Esophagus squamous epithelium (tissue), 5 donors: Measurements from ENCODE around the gene TPRG1. TPM values are rescaled to one million over a fixed set of nuclear protein-coding genes. Genes with fewer than 3 reads are reported as not detected.

ENCODE experiments used
- DNase-seq: peaks from one replicate; lab custom pipeline; 2025; lab: John Stamatoyannopoulos, UW
- H3K27ac ChIP-seq, 4 donors: fragments of 200-600 bp; sonication (generic); one replicate each; pipeline ENCODE4 v1.5.1; 2016 to 2019; ENCODE audit warnings: mild to moderate bottlenecking in 1 of 4
- H3K27me3 ChIP-seq, 4 donors: fragments of 200-600 bp; sonication (generic); 1 replicate in 3 of 4; 2 replicates in 1 of 4; pipeline versions ENCODE4 v1.5.1 to v1.6.0; 2017 to 2021; ENCODE audit warnings: antibody characterized with exemption in 1 of 4
- H3K36me3 ChIP-seq, 3 donors: fragments of 200-600 bp; sonication (generic); one replicate each; pipeline ENCODE4 v1.5.1; 2016 to 2019
- H3K4me1 ChIP-seq, 3 donors: fragments of 200-600 bp; sonication (generic); one replicate each; pipeline ENCODE4 v1.5.1; 2017 to 2019
- H3K4me3 ChIP-seq, 4 donors: fragments of 200-600 bp; sonication (generic); 1 replicate in 3 of 4; 2 replicates in 1 of 4; pipeline ENCODE4 v1.5.1; 2016 to 2019; ENCODE audit warnings: mild to moderate bottlenecking in 2 of 4, moderate library complexity in 1 of 4
- H3K9me3 ChIP-seq, 3 donors: fragments of 200-600 bp; sonication (generic); one replicate each; pipeline ENCODE4 v1.5.1; 2016 to 2019
- CTCF ChIP-seq, 6 experiments: fragments of 450-650 bp in 4 of 6; fragments of 200-600 bp in 2 of 6; sonication (generic) in 2 of 6; IDR thresholded peaks; one replicate each; pipeline ENCODE4 v1.5.1; 2016 to 2019; ENCODE audit warnings: antibody characterized with exemption in 6 of 6, mild to moderate bottlenecking in 4 of 6, moderate library complexity in 4 of 6
- POLR2A ChIP-seq, 4 donors: fragments of 450-650 bp; IDR thresholded peaks; one replicate each; pipeline ENCODE4 v1.6.1; 2017; ENCODE audit warnings: antibody characterized with exemption in 4 of 4, mild to moderate bottlenecking in 4 of 4, moderate library complexity in 3 of 4
- WGBS, 2 donors: methylation state at CpG; one replicate each; pipeline ENCODE4 v1.1.5; 2018; 5-methylcytosine and 5-hydroxymethylcytosine counted together
- intact Hi-C: fragments of 100-400 bp; cut with DNase I; formaldehyde crosslinking; loops from one replicate; pipeline ENCODE4 v1.15.0; 2022
- total RNA-seq, 4 donors: library from RNA; depleted of rRNA; stranded (reverse); fragments of >200 nt; gene quantifications; one replicate each; pipeline ENCODE4 v1.1.0, GENCODE V29; 2016
- donor health status: DM: yes; HTN: yes; CAD: no.

The TPRG1 gene
- total RNA-seq, 4 donors from 2014 or later: 15.1 to 23.3 (median 22.1) TPM

DNA sequence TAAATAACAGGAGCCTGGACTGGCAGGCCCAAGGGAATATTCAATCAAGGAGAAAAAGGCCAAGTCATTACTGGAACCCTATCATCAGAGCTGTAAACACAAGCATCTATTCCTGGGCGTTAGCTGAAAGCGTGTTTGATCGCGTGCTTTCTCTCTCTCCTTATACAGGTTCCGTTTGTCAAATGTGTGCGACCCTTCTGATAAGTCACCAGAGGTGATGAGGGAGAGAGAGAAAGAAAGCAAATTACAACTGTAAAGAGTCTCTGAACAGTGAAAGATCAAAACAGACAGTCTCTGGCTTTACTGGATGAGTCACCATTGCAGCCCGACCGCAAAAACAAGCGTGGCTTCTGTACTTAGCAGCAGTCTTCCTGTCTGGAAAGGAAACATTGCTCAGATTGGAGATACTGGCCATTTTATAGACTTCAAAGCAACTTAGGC is 39.5 kb upstream of the TPRG1 start:
- Histone ChIP-seq H3K36me3 (no peaks in the 10 kb centered on the region), H3K27me3 (no peaks in the 10 kb centered on the region), H3K4me3 (no peak overlapping the region), H3K9me3 (no peaks in the 10 kb centered on the region), H3K4me1 (peaks cover 0 to 21% (median 20%) of the 10 kb centered on the region in 3 donors), H3K27ac (peak overlapping the region; percentile 36 to 73 (median 48))
- WGBS, 2 donors: 16 to 19% methylated on average over 9 of the region's 9 CpGs
- TF ChIP-seq POLR2A (IDR thresholded peaks at IDR 0.05): no peak
- no peak for TF ChIP-seq CTCF (IDR thresholded peaks at IDR 0.05)
- DNase-seq: no peak
- intact Hi-C loops: no loop called here

DNA sequence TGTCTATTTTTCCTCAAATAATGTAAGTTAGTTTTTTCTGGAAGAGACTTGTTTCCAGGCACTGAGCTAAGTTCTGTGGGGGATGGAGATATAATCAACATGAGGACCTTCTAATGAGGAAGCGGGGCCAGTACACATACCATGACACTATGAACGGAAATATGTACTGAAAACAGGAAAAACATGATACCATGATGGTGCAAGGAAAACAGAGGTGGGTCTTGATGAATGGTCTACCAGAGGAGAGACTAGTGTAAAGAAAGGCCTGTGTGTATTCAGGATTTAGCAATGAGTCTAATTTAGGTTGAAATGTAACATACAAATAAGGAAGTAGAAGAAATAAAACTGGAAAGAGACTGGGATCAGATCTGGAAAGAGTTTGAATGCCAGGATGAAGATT is 38.9 kb upstream of the TPRG1 start:
- no peak for DNase-seq
- intact Hi-C loops: no loop called here
- H3K36me3 ChIP-seq: no peaks in the 10 kb centered on the region
- H3K4me3 ChIP-seq: no peak overlapping the region
- H3K27me3 ChIP-seq: no peaks in the 10 kb centered on the region
- H3K4me1 ChIP-seq: peaks cover 0 to 21% (median 20%) of the 10 kb centered on the region in 3 donors
- 80 to 87% methylated on average over 2 of the region's 2 CpGs for WGBS, 2 donors
- no peaks in the 10 kb centered on the region for H3K9me3 ChIP-seq
- H3K27ac ChIP-seq: peak overlapping the region; percentile 36 to 73 (median 48)
- TF ChIP-seq CTCF (IDR thresholded peaks at IDR 0.05) (no peak), POLR2A (IDR thresholded peaks at IDR 0.05) (no peak)

DNA sequence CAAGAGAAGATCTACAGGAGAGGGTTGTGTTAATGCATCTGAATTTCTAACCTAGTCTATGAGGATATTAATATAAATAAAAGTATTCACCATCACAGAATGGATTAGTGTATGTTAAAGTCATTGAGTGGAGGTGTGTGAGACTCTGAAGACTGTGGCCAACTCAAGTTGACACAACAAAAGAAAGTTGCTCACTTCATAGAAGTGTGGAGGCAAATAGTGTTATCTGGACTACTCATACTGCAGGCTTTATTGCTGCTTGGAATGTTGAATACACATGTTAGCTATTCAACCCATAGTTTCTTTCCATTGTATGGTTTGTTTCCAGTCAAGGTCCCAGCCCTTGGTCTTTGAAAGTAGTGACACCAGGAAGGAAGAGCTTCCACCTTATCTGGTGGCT is 38.0 kb upstream of the TPRG1 start:
- Histone ChIP-seq H3K4me3 (no peak overlapping the region), H3K27me3 (no peaks in the 10 kb centered on the region), H3K9me3 (no peaks in the 10 kb centered on the region), H3K27ac (no peak overlapping the region), H3K36me3 (no peaks in the 10 kb centered on the region), H3K4me1 (peaks cover 0 to 21% (median 20%) of the 10 kb centered on the region in 3 donors)
- DNase-seq: no peak
- TF ChIP-seq CTCF (IDR thresholded peaks at IDR 0.05) (no peak), POLR2A (IDR thresholded peaks at IDR 0.05) (no peak)
- intact Hi-C loops: no loop called here

DNA sequence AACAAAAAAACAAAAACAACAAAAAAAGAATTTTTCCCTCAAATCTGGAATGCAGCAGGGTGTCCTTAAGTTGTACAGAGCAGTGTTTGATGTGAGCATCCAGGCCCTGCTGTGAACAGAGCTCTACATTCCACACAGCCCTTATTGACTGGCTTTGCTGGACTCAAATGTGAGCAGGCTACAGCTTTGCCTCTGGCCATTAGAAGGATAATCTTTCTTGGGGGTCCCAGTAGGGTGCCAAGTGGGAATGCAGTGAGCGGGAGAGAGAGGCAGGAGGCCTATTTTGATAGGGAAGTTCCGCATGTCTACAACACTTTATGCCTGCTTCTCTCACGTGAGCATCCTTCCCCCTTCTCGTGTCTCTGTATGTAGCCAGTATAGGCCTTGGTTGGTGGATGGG is 34.4 kb upstream of the TPRG1 start:
- intact Hi-C loops: no loop called here
- H3K4me1 ChIP-seq: peaks cover 0 to 11% (median 10%) of the 10 kb centered on the region in 3 donors

More for the DNA sequence above, 34.4 kb upstream of the TPRG1 start:
- no peak for TF ChIP-seq POLR2A (IDR thresholded peaks at IDR 0.05)
- TF ChIP-seq CTCF (IDR thresholded peaks at IDR 0.05): no peak
- no peak for DNase-seq
- Histone ChIP-seq H3K27ac (no peak overlapping the region), H3K9me3 (no peaks in the 10 kb centered on the region), H3K4me3 (no peak overlapping the region), H3K36me3 (no peaks in the 10 kb centered on the region), H3K27me3 (no peaks in the 10 kb centered on the region)
- WGBS, 2 donors: 83 to 94% methylated on average over 4 of the region's 4 CpGs
